ENCODE measurements around the gene CCDC142. TPM values are rescaled to one million over a fixed set of nuclear protein-coding genes. Genes with fewer than 3 reads are reported as not detected.

The CCDC142 gene
- total and polyA plus RNA-seq, 8 donors, result 3.2 to 78.2 (median 21.2) TPM

- intact Hi-C loops (cut with DNase I; ENCODE audit: low total_unique reads), result no loop called here
- Histone ChIP-seq H3K4me3 (peak overlapping the region; percentile 67 to 81 (median 72)), H3K9me3 (no peaks in the 10 kb centered on the region), H3K27me3 (no peaks in the 10 kb centered on the region), H3K27ac (peak overlapping the region; percentile 69 to 99 (median 97)), H3K36me3 (peaks cover 5 to 25% (median 25%) of the 10 kb centered on the region in 4 donors), H3K4me1 (peaks cover 39 to 63% (median 49%) of the 10 kb centered on the region in 4 donors)
- no peak for DNase-seq
- 2 to 4% (median 2%) methylated on average over 10 of the region's 10 CpGs for WGBS, 5 donors
- TF ChIP-seq POLR2A (IDR thresholded peaks at IDR 0.05) (no peak), POLR2AphosphoS5 (IDR thresholded peaks at IDR 0.05) (no peak)
These were observed 23.8 kb downstream of the CCDC142 start for GRCh38 chr2:74458938-74459363.

GRCh38 chr2:74458132-74458937 is 24.5 kb downstream of the CCDC142 start, which contains the start of gene WBP1:
Gene WBP1, plus strand, starts transcription at chr2:74458438. Its CDS starts 165 bp downstream, at chr2:74458603.
- no peaks in the 10 kb centered on the region for H3K27me3 ChIP-seq
- H3K27ac ChIP-seq, result peak within 1 kb of the TSS; percentile 93 to 99 (median 97)
- peaks cover 5 to 25% (median 25%) of the 10 kb centered on the region in 4 donors for H3K36me3 ChIP-seq
- WGBS, 5 donors, result 0 to 1% (median 1%) methylated on average over 29 to 38 of the region's 38 CpGs
- TF ChIP-seq CTCF (IDR thresholded peaks at IDR 0.05) (no peak), EP300 (IDR thresholded peaks at IDR 0.05) (no peak), POLR2AphosphoS5 (IDR thresholded peaks at IDR 0.05) (peak; percentile 25 to 85 (median 81)), POLR2A (IDR thresholded peaks at IDR 0.05) (peak in 1 of 4 donors; percentile 77)
- H3K4me1 ChIP-seq, result peaks cover 37 to 57% (median 44%) of the 10 kb centered on the region in 4 donors
- H3K9me3 ChIP-seq, result no peaks in the 10 kb centered on the region
- peak within 1 kb of the TSS; percentile 67 to 81 (median 72) for H3K4me3 ChIP-seq
- intact Hi-C loops (cut with DNase I; ENCODE audit: low total_unique reads), result no loop called here
- peak; percentile 100 for DNase-seq

GRCh38 chr2:74457549-74458131 is 25.2 kb downstream of the CCDC142 start:
- peak overlapping the region; percentile 93 to 99 (median 97) for H3K27ac ChIP-seq
- H3K27me3 ChIP-seq, result no peaks in the 10 kb centered on the region
- peak; percentile 74 to 92 for DNase-seq
- peaks cover 5 to 21% (median 19%) of the 10 kb centered on the region in 4 donors for H3K36me3 ChIP-seq
- intact Hi-C loops (cut with DNase I; ENCODE audit: low total_unique reads), result no loop called here
- H3K9me3 ChIP-seq, result no peaks in the 10 kb centered on the region
- 0 to 1% (median 1%) methylated on average over 14 to 46 of the region's 46 CpGs for WGBS, 5 donors
- H3K4me1 ChIP-seq, result peaks cover 37 to 50% (median 41%) of the 10 kb centered on the region in 4 donors
- H3K4me3 ChIP-seq, result peak overlapping the region; percentile 67 to 81 (median 72)
- TF ChIP-seq CTCF (IDR thresholded peaks at IDR 0.05) (no peak), POLR2A (IDR thresholded peaks at IDR 0.05) (peak in 2 of 4 donors; percentile 66 to 71), POLR2AphosphoS5 (IDR thresholded peaks at IDR 0.05) (peak in 2 of 3 donors; percentile 66 to 85), EP300 (IDR thresholded peaks at IDR 0.05) (no peak)

- DNase-seq, result no peak
- no peaks in the 10 kb centered on the region for H3K9me3 ChIP-seq
- peak overlapping the region; percentile 67 to 81 (median 72) for H3K4me3 ChIP-seq
- TF ChIP-seq EP300 (IDR thresholded peaks at IDR 0.05) (no peak), POLR2A (IDR thresholded peaks at IDR 0.05) (no peak), POLR2AphosphoS5 (IDR thresholded peaks at IDR 0.05) (no peak), CTCF (IDR thresholded peaks at IDR 0.05) (no peak)
- H3K27me3 ChIP-seq, result no peaks in the 10 kb centered on the region
- intact Hi-C loops (cut with DNase I; ENCODE audit: low total_unique reads), result no loop called here
- 0 to 3% (median 1%) methylated on average over 11 to 27 of the region's 27 CpGs for WGBS, 5 donors
- H3K4me1 ChIP-seq, result peaks cover 37 to 49% (median 41%) of the 10 kb centered on the region in 4 donors
- peak overlapping the region; percentile 93 to 99 (median 97) for H3K27ac ChIP-seq
- H3K36me3 ChIP-seq, result peaks cover 5 to 16% (median 14%) of the 10 kb centered on the region in 4 donors
These were observed 25.7 kb downstream of the CCDC142 start for GRCh38 chr2:74457129-74457548.

Data from stomach (tissue), 9 donors.